Testis (tissue), 2 donors: Measurements from ENCODE around the gene COPS9.

Experiments
- POLR2A ChIP-seq: fragments of 450-650 bp; IDR thresholded peaks from one replicate; pipeline ENCODE4 v1.6.1; 2017; ENCODE audit warnings: antibody characterized with exemption, mild to moderate bottlenecking, moderate library complexity
- TF ChIP-seq, protein P1 (sequence below), 3 experiments: fragments of 450-650 bp in 2 of 3; fragments of 200-600 bp in 1 of 3; sonication (generic) in 1 of 3; IDR thresholded peaks; one replicate each; pipeline ENCODE4 v1.5.1; 2016 to 2019; ENCODE audit warnings: antibody characterized with exemption in 3 of 3, mild to moderate bottlenecking in 2 of 3, moderate library complexity in 1 of 3

DNA sequence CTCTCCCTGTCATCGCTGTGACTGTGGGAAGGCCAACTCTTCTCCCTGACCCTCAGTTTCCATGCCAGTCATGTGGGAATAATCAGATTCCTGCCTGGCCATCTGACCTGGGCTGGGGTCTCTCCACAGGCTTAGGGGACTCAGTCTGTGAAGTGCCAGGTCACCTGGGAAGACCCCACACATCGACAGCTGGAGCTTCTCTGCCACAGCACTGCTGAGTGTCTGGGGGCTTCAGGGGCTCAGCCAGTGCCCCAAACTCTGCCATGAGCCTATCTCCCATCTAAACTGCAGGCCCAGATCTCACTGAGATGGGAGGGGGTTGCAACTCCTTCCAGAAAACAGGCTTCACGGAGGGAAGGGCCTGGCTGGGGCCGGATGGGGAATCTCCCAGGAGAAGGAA is 46.4 kb upstream of the COPS9 start:
- TF ChIP-seq, protein P1, sequence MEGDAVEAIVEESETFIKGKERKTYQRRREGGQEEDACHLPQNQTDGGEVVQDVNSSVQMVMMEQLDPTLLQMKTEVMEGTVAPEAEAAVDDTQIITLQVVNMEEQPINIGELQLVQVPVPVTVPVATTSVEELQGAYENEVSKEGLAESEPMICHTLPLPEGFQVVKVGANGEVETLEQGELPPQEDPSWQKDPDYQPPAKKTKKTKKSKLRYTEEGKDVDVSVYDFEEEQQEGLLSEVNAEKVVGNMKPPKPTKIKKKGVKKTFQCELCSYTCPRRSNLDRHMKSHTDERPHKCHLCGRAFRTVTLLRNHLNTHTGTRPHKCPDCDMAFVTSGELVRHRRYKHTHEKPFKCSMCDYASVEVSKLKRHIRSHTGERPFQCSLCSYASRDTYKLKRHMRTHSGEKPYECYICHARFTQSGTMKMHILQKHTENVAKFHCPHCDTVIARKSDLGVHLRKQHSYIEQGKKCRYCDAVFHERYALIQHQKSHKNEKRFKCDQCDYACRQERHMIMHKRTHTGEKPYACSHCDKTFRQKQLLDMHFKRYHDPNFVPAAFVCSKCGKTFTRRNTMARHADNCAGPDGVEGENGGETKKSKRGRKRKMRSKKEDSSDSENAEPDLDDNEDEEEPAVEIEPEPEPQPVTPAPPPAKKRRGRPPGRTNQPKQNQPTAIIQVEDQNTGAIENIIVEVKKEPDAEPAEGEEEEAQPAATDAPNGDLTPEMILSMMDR (IDR thresholded peaks at IDR 0.05), result no peak
- no peak for TF ChIP-seq POLR2A
